PC-9 (cell line): ENCODE results near the gene LRIG3.

Experiments
- EZH2 ChIP-seq: fragments of 200-600 bp; sonication (generic); IDR thresholded peaks from 2 replicates; pipeline ENCODE4 v1.8.0; 2017; ENCODE audit warnings: antibody characterized with exemption, low read depth
- TF ChIP-seq, protein P1 (sequence below): fragments of 200-600 bp; sonication (generic); conservative IDR thresholded peaks from 2 replicates; pipeline ENCODE4 v1.6.1; 2017; ENCODE audit warnings: mixed run types, antibody characterized with exemption, mild to moderate bottlenecking, moderate library complexity

DNA sequence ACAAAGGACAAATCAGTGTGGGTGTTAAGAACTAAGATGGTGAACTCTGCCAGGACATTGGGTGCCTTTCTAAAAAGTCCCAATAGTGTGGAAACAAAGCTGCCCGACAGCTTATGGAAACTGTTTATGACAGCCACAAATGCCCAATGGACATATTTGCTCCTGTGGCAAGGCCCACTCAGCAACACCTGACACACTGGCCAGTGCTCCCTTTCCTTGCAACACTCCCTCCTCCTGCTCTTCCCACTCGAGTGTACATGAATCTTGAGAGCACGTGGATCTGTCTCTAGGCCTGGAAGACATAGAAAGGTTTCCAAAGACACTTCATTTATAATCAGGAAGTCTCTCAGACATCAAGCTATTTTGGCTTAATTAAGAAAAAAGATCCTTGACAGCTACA, 14.2 kb upstream of the LRIG3 start:
- TF ChIP-seq, protein P1, sequence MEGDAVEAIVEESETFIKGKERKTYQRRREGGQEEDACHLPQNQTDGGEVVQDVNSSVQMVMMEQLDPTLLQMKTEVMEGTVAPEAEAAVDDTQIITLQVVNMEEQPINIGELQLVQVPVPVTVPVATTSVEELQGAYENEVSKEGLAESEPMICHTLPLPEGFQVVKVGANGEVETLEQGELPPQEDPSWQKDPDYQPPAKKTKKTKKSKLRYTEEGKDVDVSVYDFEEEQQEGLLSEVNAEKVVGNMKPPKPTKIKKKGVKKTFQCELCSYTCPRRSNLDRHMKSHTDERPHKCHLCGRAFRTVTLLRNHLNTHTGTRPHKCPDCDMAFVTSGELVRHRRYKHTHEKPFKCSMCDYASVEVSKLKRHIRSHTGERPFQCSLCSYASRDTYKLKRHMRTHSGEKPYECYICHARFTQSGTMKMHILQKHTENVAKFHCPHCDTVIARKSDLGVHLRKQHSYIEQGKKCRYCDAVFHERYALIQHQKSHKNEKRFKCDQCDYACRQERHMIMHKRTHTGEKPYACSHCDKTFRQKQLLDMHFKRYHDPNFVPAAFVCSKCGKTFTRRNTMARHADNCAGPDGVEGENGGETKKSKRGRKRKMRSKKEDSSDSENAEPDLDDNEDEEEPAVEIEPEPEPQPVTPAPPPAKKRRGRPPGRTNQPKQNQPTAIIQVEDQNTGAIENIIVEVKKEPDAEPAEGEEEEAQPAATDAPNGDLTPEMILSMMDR: no peak
- no peak for TF ChIP-seq EZH2
